ENCODE data around the gene EML6.

EML6 gene

DNA sequence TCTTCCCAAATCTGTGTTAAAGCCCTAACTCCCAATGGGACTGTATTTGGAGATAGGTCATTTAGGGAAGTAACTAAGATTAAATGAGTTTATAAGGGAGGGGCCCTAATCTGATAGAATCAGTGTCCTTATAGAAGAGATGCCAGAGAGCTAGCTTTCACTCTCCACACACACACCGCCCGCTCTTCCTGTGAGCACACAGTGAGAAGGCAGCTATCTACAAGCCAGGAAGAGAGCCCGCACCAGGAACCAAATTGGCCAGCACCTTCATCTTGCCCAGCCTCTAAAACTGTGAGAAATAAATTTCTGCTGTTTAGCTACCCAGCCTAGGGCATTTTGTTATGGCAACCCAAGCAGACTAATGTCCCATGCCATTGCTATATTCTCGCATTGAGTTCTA is 201.6 kb downstream of the EML6 start:
- TF ChIP-seq SIN3A (IDR thresholded peaks at IDR 0.05; ENCODE audit: borderline replicate concordance, insufficient read depth, low read length), result no peak
- TF ChIP-seq FOXP2 (optimal IDR thresholded peaks at IDR 0.05; ENCODE audit: borderline replicate concordance, extremely low read depth, extremely low read length, insufficient read depth), result no peak
- TF ChIP-seq, protein P1, sequence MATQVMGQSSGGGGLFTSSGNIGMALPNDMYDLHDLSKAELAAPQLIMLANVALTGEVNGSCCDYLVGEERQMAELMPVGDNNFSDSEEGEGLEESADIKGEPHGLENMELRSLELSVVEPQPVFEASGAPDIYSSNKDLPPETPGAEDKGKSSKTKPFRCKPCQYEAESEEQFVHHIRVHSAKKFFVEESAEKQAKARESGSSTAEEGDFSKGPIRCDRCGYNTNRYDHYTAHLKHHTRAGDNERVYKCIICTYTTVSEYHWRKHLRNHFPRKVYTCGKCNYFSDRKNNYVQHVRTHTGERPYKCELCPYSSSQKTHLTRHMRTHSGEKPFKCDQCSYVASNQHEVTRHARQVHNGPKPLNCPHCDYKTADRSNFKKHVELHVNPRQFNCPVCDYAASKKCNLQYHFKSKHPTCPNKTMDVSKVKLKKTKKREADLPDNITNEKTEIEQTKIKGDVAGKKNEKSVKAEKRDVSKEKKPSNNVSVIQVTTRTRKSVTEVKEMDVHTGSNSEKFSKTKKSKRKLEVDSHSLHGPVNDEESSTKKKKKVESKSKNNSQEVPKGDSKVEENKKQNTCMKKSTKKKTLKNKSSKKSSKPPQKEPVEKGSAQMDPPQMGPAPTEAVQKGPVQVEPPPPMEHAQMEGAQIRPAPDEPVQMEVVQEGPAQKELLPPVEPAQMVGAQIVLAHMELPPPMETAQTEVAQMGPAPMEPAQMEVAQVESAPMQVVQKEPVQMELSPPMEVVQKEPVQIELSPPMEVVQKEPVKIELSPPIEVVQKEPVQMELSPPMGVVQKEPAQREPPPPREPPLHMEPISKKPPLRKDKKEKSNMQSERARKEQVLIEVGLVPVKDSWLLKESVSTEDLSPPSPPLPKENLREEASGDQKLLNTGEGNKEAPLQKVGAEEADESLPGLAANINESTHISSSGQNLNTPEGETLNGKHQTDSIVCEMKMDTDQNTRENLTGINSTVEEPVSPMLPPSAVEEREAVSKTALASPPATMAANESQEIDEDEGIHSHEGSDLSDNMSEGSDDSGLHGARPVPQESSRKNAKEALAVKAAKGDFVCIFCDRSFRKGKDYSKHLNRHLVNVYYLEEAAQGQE (IDR thresholded peaks at IDR 0.05; ENCODE audit: insufficient read depth in 1 of 2, low read depth in 2 of 2, low read length in 2 of 2), result no peak
- TF ChIP-seq TAF1 (IDR thresholded peaks at IDR 0.05; ENCODE audit: borderline replicate concordance, insufficient read depth, low read length), result no peak
- TF ChIP-seq POLR2AphosphoS5 (IDR thresholded peaks at IDR 0.05; ENCODE audit: low read depth, low read length), result no peak

GRCh38 chr2:54927085-54927750 is 203.8 kb downstream of the EML6 start:
- TF ChIP-seq, protein P1 (IDR thresholded peaks at IDR 0.05; ENCODE audit: insufficient read depth in 1 of 2, low read depth in 2 of 2, low read length in 2 of 2), result no peak
- no peak for TF ChIP-seq TAF1 (IDR thresholded peaks at IDR 0.05; ENCODE audit: borderline replicate concordance, insufficient read depth, low read length)

GRCh38 chr2:54927751-54928615 is 204.5 kb downstream of the EML6 start:
- no peak for TF ChIP-seq FOXP2 (optimal IDR thresholded peaks at IDR 0.05; ENCODE audit: borderline replicate concordance, extremely low read depth, extremely low read length, insufficient read depth)
- TF ChIP-seq SIN3A (IDR thresholded peaks at IDR 0.05; ENCODE audit: borderline replicate concordance, insufficient read depth, low read length), result no peak
- TF ChIP-seq, protein P1 (IDR thresholded peaks at IDR 0.05; ENCODE audit: insufficient read depth in 1 of 2, low read depth in 2 of 2, low read length in 2 of 2), result no peak
- TF ChIP-seq POLR2AphosphoS5 (IDR thresholded peaks at IDR 0.05; ENCODE audit: low read depth, low read length), result no peak
- no peak for TF ChIP-seq TAF1 (IDR thresholded peaks at IDR 0.05; ENCODE audit: borderline replicate concordance, insufficient read depth, low read length)

GRCh38 chr2:54928719-54929118 is 205.3 kb downstream of the EML6 start:
- TF ChIP-seq TAF1 (IDR thresholded peaks at IDR 0.05; ENCODE audit: borderline replicate concordance, insufficient read depth, low read length) (no peak), SIN3A (IDR thresholded peaks at IDR 0.05; ENCODE audit: borderline replicate concordance, insufficient read depth, low read length) (no peak), FOXP2 (optimal IDR thresholded peaks at IDR 0.05; ENCODE audit: borderline replicate concordance, extremely low read depth, extremely low read length, insufficient read depth) (no peak), POLR2AphosphoS5 (IDR thresholded peaks at IDR 0.05; ENCODE audit: low read depth, low read length) (no peak)
- TF ChIP-seq, protein P1 (IDR thresholded peaks at IDR 0.05; ENCODE audit: insufficient read depth in 1 of 2, low read depth in 2 of 2, low read length in 2 of 2), result no peak
